Heart left ventricle (tissue), 16 donors: ENCODE data around the gene IFT80. TPM values are rescaled to one million over a fixed set of nuclear protein-coding genes. Genes with fewer than 3 reads are reported as not detected.
"Not testable (repeated sequence)": the region's sequence is repeated elsewhere in the genome, so short reads cannot be mapped to it uniquely, and the experiment has no call there.

Experiments
- ATAC-seq, 4 donors: fragments of 200-7000 bp; cut with Tn5 transposase; one replicate each; pipeline ENCODE4 v1.9.1; 2020 to 2022; ENCODE audit warnings: moderate library complexity in 4 of 4, mild to moderate bottlenecking in 3 of 4, moderate number of reproducible peaks in 1 of 4
- DNase-seq, 5 donors: peaks; one replicate each; pipeline ENCODE4 v3.0.0-alpha.2; 2020
- H3K27ac ChIP-seq, 12 donors: fragments of 200-600 bp; sonication (generic) in 4 of 12; one replicate each; pipeline versions ENCODE4 v1.5.0 to v1.8.0; 2016 to 2022; ENCODE audit warnings: mild to moderate bottlenecking in 2 of 12
- H3K27me3 ChIP-seq, 9 donors: fragments of 200-600 bp; sonication (generic) in 2 of 9; one replicate each; pipeline versions ENCODE4 v1.5.1 to v1.8.0; 2016 to 2022; ENCODE audit warnings: mild to moderate bottlenecking in 3 of 9
- H3K36me3 ChIP-seq, 9 donors: fragments of 200-600 bp; sonication (generic) in 2 of 9; one replicate each; pipeline versions ENCODE4 v1.5.0 to v1.8.0; 2018 to 2022; ENCODE audit warnings: mild to moderate bottlenecking in 2 of 9
- H3K4me1 ChIP-seq, 12 donors: fragments of 200-600 bp; sonication (generic) in 4 of 12; one replicate each; pipeline versions ENCODE4 v1.5.0 to v1.8.0; 2016 to 2022; ENCODE audit warnings: mild to moderate bottlenecking in 3 of 12
- H3K4me3 ChIP-seq, 12 donors: fragments of 200-600 bp; sonication (generic) in 4 of 12; one replicate each; pipeline versions ENCODE4 v1.5.0 to v1.8.0; 2017 to 2022; ENCODE audit warnings: mild to moderate bottlenecking in 9 of 12, moderate library complexity in 4 of 12
- H3K9me3 ChIP-seq, 12 donors: fragments of 200-600 bp; sonication (generic) in 4 of 12; one replicate each; pipeline versions ENCODE4 v1.5.0 to v1.8.0; 2016 to 2022; ENCODE audit warnings: mild to moderate bottlenecking in 1 of 12
- CTCF ChIP-seq, 12 donors: fragments of 200-600 bp; sonication (generic) in 4 of 12; IDR thresholded peaks; one replicate each; pipeline versions ENCODE4 v1.5.0 to v1.8.0; 2018 to 2022; ENCODE audit warnings: antibody characterized with exemption in 12 of 12, mild to moderate bottlenecking in 5 of 12
- POLR2A ChIP-seq, 2 donors: fragments of 450-650 bp; IDR thresholded peaks; one replicate each; pipeline ENCODE4 v1.6.1; 2017; ENCODE audit warnings: antibody characterized with exemption in 2 of 2, mild to moderate bottlenecking in 2 of 2, moderate library complexity in 2 of 2
- WGBS, 4 donors: extraction: QIAGEN DNeasy Blood & Tissue Kit in 2 of 4; methylation state at CpG; one replicate each; pipeline versions ENCODE4 v1.1.5 to v1.1.7; 2013 to 2018; 5-methylcytosine and 5-hydroxymethylcytosine counted together
- intact Hi-C, 10 donors: fragments of 100-400 bp; cut with DNase I; formaldehyde crosslinking; loops; one replicate each; pipeline versions ENCODE4 v1.11.1 to v1.14.2; 2022
- polyA plus RNA-seq, 2 donors: library from polyadenylated mRNA; stranded (reverse); fragments of 200-250 nt; gene quantifications; one replicate each; pipeline ENCODE4 v1.2.3, GENCODE V29; 2013
- total RNA-seq, 9 donors: library from RNA; depleted of rRNA in 2 of 9; stranded (reverse); fragments of >200 nt in 2 of 9; fragmentation: NEBNext Ultra II Directional in 3 of 9; extraction: Animal tissue kit (Norgen Biotek cat#: 25700) in 3 of 9; gene quantifications; one replicate each; pipeline versions ENCODE4 v1.1.0 to v1.2.4, GENCODE V29; 2016 to 2023
- donor health status: ischemic (EF 13 %, LVEDD 7.1; RV severe dilation, severe dysfunction).
- donor health status: healthy with polysubstance abuse.
- donor health status: DM: no; HTN: yes; CAD: no.
- donor health status: DM: no; HTN: no; CAD: no.
- donor health status: ischemic (EF 25% LVEDD 6.9; RV normal size, moderate dysfunction).
- donor health status: ischemic (EF 25% LVEDD 5.7; RV mildly dilated, moderate dysfunction).
- donor health status: healthy.
- donor health status: DM: yes; HTN: yes; CAD: no.
- donor health status: ischemic (EF 35%, LVEDD 5.7; RV mildly dilated, moderate dysfunction).
- donor health status: nonischemic (EF 11% LVEDD 7.7; RV severe dilation, severe dysfunction).
- donor health status: DM: yes; HTN: yes; CAD: no.
- donor health status: PGD.
- donor health status: ischemic (EF 29% LVEDD 5.4; RV normal size, mild dysfunction).
- donor health status: nonischemic (EF 23%, LVEDD 6.1; RV moderate dilation, normal function).

IFT80 gene
- total and polyA plus RNA-seq, 11 donors: 6.2 to 18.6 (median 10.5) TPM

DNA sequence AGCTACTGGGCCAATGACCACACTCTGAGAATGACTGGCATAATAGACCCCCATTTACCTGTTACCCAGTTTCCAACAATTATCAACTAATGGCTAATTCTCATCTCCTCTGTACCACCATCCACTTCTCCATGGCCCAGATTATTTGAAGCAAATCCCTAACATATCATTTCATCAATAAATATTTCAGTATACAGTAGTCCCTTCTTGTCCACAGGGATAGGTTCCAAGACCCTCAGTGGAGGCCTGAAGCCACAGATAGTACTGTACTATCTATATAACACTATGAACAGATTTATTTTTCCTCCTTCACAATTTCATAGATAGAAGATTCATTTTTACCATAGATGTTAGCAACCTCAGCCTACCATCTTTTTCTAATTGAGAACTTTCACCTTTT is 68.3 kb downstream of the IFT80 start:
- Histone ChIP-seq H3K9me3 (no peaks in the 10 kb centered on the region), H3K36me3 (peaks cover 0 to 3% (median 0%) of the 10 kb centered on the region in 9 donors), H3K4me1 (no peaks in the 10 kb centered on the region), H3K27ac (no peak overlapping the region), H3K27me3 (no peaks in the 10 kb centered on the region), H3K4me3 (no peak overlapping the region)
- intact Hi-C loops: no loop called here
- ATAC-seq (no peak), DNase-seq (no peak)
- TF ChIP-seq POLR2A (IDR thresholded peaks at IDR 0.05) (no peak), CTCF (IDR thresholded peaks at IDR 0.05) (no peak)

DNA sequence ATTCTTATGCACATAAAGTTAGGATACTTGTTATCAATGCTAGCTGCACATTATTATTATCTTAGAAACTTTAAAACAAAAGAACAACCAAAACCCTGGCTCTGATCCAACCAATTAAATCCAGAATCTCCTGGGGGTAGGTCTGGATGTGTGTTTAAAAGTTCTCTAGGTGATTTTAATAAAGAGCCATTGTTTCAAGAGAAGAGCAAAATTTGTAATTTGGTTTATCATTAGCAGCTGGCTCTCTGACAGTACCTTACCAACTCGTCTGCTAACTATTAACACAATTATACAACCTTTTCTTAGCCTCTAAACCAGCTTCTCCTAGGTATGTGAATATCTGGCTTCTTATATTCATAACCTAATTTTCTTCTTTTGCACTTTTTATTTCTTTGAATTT is 68.9 kb downstream of the IFT80 start:
- no peaks in the 10 kb centered on the region for H3K9me3 ChIP-seq
- 92 to 95% (median 94%) methylated on average over 1 of the region's 1 CpG for WGBS, 4 donors
- no peak for ATAC-seq

DNA sequence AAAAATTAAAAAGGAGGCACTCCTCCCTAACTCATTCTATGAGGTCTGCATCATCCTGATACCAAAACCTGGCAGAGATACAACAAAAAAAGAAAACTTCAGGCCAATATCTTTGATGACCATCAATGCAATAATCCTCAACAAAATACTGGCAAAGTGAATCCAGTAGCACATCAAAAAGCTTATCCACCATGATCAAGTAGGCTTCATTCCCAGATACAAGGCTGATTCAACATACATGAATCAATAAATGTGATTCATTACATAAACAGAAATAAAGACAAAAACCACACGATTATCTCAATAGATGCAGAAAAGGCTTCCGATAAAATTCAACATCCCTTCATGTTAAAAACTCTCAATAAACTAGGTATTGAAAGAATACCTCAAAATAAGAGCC is 72.7 kb downstream of the IFT80 start:
- intact Hi-C loops: not testable (repeated sequence)

More for the DNA sequence above, 68.9 kb downstream of the IFT80 start:
- H3K36me3 ChIP-seq: peaks cover 0 to 3% (median 0%) of the 10 kb centered on the region in 9 donors
- no peak for DNase-seq
- H3K27ac ChIP-seq: no peak overlapping the region
- no peak for TF ChIP-seq POLR2A (IDR thresholded peaks at IDR 0.05)
- no peak for TF ChIP-seq CTCF (IDR thresholded peaks at IDR 0.05)
- no peaks in the 10 kb centered on the region for H3K4me1 ChIP-seq
- intact Hi-C loops: no loop called here
- H3K27me3 ChIP-seq: no peaks in the 10 kb centered on the region
- H3K4me3 ChIP-seq: no peak overlapping the region

GRCh38 chr3:160321821-160322220 is 77.2 kb downstream of the IFT80 start:
- H3K4me1 ChIP-seq, intact Hi-C loops, DNase-seq, H3K27ac ChIP-seq, H3K27me3 ChIP-seq, H3K9me3 ChIP-seq, ATAC-seq, H3K4me3 ChIP-seq: not testable (repeated sequence)
- peaks cover 0 to 24% (median 9%) of the 10 kb centered on the region in 9 donors for H3K36me3 ChIP-seq
- 88 to 95% (median 89%) methylated on average over 1 of the region's 1 CpG for WGBS, 4 donors

More for the DNA sequence above, 72.7 kb downstream of the IFT80 start:
- ATAC-seq, H3K9me3 ChIP-seq, H3K36me3 ChIP-seq, H3K4me3 ChIP-seq, H3K27me3 ChIP-seq, H3K4me1 ChIP-seq, H3K27ac ChIP-seq, DNase-seq: not testable (repeated sequence)
- 91 to 96% (median 91%) methylated on average over 2 of the region's 2 CpGs for WGBS, 4 donors

DNA sequence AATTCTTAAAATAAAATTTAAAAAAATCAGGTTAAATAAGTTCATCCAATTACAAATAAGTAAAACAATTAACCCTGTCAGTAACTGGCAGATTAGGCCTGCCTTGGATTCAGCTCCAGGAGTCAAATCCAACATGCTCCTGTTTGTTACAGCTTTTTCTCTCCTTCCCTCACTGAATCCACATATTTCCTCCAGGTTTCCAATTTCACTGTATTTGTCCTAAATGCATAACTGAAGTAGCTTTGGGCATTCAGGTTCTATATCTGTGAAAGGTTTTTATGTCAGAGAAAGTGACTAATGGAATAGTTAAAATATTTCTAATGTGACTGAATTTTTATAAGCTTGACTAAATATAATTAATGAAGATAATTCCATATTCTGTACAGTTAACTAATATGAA is 79.7 kb downstream of the IFT80 start:
- no peak for DNase-seq
- Histone ChIP-seq H3K4me1 (no peaks in the 10 kb centered on the region), H3K27ac (no peak overlapping the region), H3K36me3 (peaks cover 0 to 29% (median 9%) of the 10 kb centered on the region in 9 donors), H3K9me3 (no peaks in the 10 kb centered on the region), H3K27me3 (no peaks in the 10 kb centered on the region), H3K4me3 (no peak overlapping the region)
- ATAC-seq: no peak
- intact Hi-C loops: no loop called here
- no peak for TF ChIP-seq POLR2A (IDR thresholded peaks at IDR 0.05)
- no peak for TF ChIP-seq CTCF (IDR thresholded peaks at IDR 0.05)
